ENCODE measurements around the gene ABCB10.
A peak's percentile ranks its signal among the peaks of the same experiment; 100 is the strongest.
"Not testable (repeated sequence)": the region's sequence is repeated elsewhere in the genome, so short reads cannot be mapped to it uniquely, and the experiment has no call there.

The ABCB10 gene

DNA sequence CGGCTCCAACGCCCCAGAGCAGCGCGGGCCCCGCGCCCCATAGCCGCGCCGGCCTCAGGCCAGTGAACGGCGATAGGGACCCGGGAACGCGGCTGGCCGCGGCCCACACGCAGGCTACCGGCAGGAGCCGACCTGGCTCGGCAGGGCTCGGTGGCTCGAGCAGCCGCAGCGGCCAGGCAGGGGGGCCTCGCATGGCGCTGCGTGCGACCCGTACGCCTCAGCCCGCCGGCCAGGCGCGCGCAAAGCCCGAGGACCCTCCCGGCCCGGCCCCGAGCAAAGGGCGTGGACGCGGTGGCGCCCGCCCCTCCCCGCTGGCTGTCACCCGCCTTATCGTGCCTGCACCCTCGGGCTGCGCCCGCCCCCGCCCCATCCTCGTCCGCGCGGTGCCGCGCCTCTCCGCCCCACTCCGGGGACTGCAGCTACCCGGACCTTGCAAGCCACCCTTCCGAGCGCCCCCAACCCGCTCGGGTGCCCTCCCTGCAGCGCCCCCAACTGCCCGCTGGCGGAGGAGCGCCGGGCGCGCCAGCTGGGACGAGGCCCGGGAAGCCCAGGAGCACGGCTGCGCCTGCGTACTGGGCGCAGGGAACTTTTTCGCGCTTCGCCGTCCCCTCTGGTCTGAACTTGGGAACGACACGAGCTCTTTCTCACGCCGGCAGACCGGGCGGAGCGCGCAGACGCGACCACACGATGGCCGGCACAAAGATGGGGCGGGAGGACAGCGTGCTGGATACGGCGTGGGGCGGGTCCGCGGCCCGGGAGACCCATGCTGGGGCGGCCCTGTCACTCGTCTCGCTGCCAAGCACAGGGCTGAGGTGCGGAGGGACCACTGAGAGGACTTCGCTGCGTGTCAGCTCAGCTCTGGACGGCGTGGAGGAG, at the start of gene ABCB10:
Gene ABCB10, minus strand, starts transcription at position 248 of the 876 bp plus-strand sequence. Its CDS starts 55 bp downstream, at position 193.
- DNase-seq (ENCODE audit: low spot score): peak; percentile 95

DNA sequence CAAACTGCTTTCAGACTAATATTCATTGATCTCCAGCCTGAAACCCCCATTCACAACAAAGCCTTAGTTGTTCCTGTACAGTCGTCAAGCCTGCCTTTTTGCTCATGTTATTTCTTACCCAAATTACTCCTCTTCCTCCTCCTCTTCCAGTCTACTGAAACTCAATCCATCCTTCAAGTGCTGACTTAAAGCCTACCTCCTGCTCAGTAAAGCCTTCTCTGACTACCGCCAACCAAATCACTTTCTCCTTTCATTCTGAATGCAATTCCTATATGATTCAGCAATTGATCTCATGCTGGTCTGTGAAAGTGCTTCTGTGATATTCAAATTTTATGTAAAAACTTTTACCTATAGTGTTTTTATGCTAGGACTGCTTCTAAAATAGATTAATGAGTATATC, 48.9 kb upstream of the ABCB10 start:
- peak; percentile 28 for DNase-seq (ENCODE audit: low spot score)

DNA sequence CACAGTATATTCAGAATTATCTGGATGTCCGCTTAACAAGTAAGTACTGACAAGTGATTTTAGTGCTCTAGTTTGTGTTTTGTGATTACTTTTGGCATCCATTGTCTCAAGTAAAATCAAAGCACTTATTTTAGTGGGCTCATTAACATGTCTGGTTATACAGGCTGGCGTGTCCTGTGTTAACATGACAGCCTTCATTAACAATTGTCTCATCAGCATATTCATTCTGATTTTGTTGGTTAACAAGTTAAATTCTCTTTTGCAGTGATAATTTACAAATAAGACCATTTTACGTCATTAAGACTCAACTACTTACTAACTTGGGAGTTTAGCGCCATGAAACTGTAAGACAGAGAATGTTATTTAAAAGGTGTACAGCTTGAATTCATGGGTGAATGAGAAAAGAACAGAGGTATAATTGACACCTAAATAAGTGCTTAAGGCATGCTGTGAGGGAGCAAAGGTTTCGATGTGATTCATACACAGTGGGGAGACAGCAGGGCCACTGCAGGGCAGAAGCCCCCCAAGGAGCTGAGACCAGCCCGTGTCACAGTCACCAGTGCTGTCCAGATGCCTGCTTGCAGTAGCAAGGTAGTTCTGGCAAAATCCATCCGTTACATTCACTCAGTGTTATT, 45.0 kb upstream of the ABCB10 start:
- DNase-seq (ENCODE audit: low spot score): no peak

DNA sequence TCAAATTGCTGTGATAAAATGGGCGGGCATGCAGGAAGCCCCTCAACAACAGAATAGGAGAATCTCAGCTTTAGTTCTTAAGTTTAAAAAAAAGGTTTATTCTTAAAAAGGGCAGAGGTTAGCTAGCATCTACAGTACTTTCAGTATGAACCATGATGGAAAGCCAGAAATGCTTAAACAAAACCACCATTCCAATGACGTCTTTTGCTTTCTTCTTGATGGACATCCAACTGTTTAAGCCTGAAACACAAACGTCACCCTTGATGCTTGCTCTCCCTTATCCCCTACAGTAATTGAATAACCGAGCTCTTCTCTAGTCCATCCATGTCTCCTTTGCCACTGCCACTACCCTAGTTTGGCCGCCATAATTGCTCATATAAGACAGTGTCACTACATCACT, 41.7 kb upstream of the ABCB10 start:
- peak; percentile 14 for DNase-seq (ENCODE audit: low spot score)

DNA sequence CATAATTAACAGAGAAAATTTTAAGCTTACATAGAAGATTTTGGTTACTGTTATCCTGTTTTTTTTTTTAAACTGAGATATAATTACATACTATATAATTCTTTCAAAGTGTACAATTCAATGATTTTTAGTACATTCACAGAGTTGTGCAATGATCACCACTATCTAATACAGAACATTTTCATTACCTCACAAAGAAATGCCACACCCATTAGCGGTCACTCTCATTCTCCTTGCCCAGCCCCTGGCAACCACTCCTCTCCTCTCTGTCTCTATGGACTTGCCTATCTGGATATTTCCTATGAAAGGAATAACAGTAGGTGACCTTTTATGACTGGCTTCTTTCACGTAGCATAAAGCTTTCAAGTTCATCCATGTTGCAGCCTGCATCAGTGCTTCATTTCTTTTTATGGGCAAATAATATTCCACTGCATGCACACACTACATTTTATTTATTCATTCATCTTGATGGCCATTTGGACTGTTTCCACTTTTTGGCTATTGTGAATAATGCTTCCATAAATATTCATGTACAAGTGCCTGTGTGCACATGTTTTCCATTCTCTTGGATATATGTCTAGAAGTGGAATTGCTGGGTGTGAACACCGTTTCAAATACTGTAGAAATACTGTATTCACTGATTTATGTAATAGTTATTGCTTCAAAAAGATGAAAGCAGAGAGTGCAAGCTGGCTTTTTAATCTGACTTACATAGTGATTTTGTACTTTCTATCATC, 40.9 kb upstream of the ABCB10 start:
- no peak for DNase-seq (ENCODE audit: low spot score)

DNA sequence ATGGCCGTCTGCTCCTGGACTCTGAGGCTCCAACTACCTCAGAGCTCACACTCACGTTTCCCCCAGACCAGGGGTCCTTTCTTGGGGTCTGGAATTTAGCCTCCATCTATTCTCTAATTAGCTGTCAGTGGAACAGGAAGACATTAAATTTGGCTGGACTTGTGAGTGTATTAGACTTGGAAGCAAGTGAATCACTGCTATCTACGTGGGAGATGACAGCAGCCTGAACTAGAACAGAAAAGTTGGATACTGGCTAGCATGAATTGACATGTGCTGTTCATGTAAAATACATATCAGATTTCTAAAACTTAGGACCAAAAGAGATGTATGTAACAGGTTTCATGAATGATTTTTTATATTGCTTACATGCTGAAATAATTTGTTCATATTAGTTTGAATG, 39.4 kb upstream of the ABCB10 start:
- DNase-seq (ENCODE audit: low spot score): no peak

DNA sequence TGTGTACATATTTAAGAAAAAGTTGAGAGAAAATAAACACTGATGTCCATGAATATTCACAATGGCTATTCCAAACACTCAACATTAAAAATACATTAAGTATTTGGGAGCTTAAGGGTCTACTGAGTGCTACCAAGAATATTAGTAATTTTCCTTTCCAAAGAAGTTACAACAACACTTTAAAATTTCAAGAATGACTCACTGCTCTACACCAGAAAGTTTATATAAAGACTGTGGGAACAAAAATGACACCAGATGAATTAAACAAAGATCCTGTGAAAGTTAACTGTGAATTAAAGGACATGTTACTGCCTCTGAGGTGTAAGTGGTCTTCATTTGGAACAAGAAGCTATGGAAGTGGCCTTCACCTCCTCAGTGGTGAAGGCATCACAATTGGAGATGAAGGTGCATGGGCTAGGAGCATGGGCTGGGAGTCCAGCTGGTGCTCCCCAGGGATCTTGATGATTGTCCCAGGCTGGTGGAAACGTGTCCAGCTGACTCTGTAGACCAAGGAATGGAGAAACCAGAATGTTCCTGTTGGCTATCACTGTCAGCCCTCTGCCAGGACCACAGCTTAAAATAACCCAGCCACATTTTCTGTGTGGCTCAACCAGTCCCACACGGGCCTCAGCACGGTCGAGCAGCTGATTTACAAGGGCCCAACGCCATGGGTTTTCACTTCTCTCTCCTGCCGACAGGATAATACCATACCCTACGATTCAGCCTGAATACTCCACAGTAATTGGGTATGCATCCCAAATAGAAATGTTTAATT, 38.6 kb upstream of the ABCB10 start:
- DNase-seq (ENCODE audit: low spot score): no peak

DNA sequence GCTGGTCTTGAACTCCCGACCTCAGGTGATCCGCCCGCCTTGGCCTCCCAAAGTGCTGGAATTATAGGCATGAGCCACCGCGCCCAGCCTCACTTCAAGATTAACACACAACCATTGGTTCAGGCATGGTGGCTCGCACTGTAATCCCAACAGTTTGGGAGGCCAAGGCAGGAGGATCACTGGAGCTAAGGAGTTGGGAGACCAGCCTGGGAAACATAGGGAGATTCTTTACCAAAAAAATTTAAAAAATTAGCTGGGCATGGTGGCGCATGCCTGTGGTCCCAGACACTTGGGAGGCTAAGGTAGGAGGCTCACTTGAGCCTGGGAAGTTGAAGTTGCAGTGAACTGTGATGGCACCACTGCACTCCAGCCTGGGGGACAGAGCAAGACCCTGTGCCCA, 37.4 kb upstream of the ABCB10 start:
- DNase-seq (ENCODE audit: low spot score): not testable (repeated sequence)

DNA sequence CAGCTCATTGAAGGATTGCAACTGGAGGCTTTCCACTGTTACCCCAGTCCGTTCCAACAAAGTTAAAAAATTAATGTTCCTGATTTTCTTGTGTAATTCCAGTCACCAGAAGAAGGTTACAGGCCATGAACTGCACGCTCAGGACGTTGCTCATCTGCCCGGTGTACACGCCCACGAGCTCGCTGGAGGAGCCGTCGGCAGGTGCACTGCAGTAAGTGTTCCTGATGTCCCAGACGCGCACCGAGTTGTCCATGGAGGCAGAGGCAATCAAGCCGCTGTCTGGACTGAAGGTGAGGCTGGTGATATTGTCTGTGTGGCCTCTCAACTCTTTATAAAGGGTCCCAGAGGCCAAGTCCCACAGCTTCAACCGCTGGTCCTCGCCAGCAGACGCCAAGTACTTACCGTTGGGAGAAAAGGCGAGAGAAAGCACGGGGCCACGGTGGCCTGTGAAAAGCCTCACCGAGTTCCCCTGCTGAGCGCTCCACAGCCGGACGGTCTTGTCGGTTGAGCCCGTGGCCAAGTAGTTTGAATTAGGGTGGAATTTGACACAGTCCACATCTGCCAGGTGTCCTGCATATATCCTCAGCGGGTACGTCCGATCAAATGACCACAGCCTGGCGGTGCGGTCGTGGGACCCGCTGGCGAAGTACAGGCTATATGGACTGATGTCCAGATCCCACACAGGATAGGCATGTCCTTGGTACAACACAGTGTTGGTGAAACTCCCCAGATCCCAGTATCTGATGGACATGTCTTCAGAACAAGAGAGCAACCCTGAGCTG, 35.9 kb upstream of the ABCB10 start:
- DNase-seq (ENCODE audit: low spot score): no peak

DNA sequence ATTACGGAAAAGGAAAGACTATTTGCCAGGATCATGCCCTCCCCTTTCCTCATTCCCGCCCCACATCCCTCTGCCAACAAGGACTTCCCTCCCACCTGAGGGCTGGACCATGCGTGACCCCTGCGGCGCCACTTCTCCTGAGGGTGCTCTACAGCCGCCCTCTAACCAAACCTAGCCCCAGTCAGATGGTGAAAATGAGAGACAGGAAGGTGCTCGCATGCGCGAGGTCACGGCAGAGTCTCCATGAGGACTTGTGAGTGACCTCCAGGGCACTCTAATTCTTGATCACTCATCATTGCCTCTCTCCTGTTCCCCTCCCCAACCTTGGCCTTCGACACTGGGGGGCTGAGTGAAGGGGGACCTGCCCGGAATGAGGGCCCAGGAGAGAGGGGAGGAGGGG, 35.3 kb upstream of the ABCB10 start:
- no peak for DNase-seq (ENCODE audit: low spot score)

DNA sequence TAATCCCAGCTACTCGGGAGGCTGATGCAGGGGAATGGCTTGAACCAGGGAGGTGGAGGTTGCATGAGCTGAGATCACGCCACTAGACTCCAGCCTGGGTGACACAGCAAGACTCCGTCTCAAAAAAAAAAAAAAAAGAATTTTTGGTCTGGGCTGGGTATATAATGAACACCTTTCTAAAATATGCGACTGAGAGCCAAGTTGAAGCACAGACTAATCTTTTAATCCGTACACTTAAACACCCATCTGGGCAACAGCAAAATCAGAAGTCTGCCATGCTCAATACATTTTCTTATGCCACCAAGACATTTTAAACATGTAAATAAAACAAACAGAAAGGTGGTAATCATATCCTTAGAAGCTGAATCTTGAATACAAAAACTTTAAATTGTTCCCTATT, 31.6 kb upstream of the ABCB10 start:
- DNase-seq (ENCODE audit: low spot score): no peak

DNA sequence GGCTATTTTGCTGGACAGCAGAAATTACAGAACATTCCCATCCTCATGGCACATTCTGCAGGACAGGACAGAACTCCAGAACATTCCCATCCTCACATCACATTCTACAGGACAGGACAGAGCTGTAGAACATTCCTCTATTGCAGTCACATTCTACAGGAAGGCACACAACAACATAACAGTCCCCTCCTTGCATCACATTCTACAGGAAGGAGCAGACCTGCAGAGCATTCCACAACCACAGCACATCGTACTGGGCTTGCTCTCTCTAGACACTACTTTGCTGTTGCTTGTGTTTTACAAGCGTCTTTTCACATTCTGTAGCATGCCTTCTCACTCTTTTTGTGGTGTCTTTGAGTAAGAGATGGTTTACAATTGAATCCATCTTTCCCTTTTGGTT, 26.8 kb upstream of the ABCB10 start:
- DNase-seq (ENCODE audit: low spot score): no peak

DNA sequence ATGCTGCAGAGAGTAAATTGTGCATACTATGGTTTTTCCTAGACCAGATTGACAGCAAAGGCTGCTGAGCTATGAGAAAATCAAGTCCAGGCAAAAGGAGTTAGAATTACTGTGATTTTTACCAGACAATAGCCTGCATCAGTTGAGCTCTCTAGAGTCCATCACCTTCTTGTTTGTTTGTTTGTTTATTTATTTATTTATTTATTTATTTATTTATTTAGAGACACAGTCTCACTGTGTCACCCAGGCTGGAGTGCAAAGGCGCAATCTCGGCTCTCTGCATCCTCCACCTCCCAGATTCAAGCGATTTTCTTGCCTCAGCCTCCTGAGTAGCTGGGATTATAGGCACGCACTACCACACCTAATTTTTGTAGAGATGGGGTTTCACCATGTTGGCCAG, 24.2 kb upstream of the ABCB10 start:
- no peak for DNase-seq (ENCODE audit: low spot score)

DNA sequence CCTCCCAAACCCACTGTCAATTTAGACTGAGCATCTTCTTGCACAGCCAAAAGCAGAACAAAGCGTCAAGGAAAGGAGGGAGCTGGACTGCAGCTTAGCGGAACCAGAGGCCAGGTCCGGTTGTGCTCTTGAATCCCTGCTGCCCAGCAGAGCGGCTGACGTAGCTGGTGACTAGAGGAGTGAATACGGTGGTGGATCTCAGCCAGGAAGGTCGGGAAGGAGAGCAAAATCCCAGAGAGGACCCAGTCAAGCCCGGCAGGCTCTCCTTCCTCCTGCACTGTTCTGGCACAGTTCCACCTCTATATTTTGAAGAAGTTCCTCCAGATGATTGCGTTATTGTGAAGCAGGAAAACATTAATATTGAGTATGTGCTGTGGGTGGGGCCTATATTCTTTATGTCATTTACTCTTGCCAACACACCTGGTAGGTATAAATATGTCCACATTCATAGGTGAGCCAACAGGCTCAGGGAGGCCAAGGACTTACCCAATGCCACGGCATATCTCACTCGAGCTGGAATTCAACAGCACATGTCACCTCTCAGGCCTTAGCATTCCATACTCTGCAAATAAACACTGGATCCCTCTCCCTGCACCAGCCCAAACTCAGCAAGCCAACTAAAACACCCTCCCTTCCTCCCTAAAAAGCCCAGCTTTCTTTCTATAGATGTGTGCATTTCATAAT, 23.6 kb upstream of the ABCB10 start:
- DNase-seq (ENCODE audit: low spot score): no peak

DNA sequence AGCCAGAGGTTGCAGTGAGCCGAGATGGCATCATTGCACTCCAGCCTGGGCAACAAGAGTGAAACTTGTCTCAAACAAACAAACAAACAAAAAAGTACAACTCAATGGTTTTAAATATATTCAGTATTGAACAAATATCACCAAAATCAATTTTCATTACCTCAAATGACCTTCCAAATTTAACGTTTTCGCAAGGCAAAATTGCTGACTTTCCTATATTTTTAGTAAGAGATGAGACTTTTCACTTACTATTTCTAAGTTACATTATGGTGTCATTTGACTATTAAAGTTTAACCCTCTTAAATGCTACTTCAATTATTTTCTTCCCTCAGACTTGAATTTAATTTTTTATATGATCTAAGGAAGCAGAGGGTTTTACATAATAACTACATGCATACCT, 23.0 kb upstream of the ABCB10 start:
- DNase-seq (ENCODE audit: low spot score): no peak

DNA sequence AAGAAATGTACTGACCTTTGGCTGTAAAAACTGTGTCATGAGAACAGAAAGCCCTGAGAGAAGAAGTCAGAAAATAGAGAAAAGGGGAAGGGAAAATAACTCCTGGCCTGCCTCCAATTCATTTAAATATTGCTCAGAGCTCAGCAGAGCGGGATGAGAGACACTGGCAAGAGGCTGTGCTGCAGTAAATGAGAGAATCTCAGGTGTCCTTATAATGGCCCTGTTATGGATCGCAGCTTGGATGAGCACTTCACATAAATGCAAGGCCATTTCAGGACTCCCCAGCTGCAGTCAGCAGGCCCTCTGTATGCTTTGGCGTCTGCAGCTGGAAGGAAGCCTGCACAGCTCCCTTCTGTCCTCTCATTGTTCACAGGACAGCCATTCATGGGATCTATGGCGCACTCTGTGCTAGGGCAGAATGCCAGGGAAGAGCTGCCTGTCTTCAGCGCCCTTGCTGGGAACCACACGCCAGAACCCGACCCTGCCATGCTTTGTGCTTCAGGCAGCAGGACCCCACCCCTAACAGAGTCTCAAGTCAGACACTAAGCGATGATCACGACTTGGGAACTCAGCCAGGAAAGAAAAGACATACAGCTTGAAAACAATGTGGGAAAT, 20.7 kb upstream of the ABCB10 start:
- no peak for DNase-seq (ENCODE audit: low spot score)

DNA sequence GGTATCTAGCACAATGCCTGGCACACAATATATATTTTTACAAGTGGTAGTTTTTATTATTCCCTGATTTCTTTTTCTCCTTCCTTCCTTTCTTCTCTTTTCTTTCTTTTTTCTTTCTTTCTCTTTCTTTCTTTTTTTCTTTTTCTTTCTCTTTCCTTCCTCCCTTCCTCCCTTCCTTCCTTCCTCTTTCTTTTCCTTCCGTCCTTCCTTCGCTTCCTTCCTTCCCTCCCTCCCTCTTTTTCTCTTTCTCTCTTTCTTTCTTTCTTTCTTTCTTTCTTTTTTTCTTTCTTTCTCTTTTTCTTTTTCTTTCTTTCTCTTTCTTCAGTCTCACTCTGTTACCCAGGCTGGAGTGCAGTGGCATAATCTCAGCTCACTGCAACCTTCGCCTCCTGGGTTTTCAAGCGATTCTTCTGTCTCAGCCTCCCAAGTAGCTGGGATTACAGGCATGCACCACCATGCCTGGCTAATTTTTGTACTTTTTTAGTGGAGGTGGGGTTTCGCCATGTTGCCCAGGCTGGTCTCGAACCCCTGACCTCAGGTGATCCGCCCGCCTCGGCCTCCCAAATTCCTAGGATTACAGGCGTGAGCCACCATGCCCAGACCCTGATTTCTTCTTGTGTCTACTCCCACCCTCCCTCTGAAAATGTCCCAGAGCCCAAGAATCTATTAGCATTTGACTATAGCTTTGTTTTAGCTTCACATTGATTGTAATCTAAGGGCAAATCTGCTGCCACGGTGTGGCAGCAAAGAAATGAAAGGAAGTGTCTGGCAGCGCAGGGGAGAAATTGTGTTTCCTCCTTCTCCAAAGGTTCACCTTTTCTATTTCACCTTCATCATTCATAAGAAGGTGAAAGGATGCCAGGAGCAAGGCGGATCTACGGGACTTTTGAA, 19.9 kb upstream of the ABCB10 start:
- no peak for DNase-seq (ENCODE audit: low spot score)

DNA sequence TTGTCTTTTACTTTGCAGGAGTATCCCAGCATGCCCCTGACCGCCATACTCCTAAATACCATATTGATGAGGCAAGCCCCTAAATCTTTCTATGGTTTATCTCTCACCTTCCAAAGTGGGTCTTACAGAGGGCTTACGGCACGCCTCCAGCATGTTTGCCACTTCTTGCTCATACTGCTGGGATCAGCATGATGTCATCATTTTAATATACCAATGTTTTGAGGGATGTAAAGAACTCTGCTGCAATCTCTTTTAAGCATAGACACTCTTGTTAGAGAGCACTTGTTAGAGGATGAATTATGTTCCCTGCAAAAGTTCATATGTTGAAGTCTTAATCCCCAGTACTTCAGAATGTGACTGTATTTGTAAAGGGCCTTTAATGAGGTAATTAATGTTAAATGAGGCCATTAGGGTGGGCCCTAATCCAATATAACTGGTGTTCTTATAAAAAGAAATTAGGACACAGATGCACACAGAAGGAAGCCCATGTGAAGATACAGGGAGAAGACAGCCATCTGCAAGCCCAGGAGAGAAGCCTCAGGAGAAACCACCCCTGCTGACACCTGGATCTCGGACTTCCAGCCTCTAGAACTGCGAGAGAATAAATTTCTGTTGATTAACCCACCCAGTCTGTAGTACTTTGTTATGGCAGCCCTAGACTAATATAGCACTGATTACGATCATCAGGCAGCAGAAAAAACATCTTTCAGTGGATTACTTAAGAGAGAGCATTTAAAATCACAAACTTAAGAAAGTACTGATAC, 16.4 kb upstream of the ABCB10 start:
- DNase-seq (ENCODE audit: low spot score): no peak

DNA sequence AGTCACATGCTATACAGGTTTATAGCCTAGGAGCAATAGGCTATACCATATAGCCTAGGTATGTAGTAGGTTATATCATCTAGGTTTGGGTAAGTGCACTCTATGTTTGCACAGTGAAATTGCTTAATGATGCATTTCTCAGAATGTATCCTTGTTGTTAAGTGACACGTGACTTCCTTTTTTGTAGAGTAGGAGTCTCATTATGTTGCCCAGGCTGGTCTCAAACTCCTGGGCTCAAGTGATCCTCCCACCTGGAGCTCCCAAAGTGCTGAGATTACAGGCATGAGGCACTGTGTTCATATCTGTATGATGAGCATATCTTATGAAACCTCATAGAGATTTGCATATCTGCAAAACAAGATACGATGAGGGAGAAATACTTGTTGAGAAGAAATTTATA, 13.8 kb upstream of the ABCB10 start:
- DNase-seq (ENCODE audit: low spot score): no peak
